A549 (cell line): ENCODE measurements around the gene SLC38A6. TPM values are rescaled to one million over a fixed set of nuclear protein-coding genes. Genes with fewer than 3 reads are reported as not detected.

Experiments used
- ATAC-seq, 2 experiments: fragments of 200-7000 bp in 1 of 2; fragments of >200 bp in 1 of 2; cut with Nextera tagmentation in 1 of 2; cut with Tn5 transposase in 1 of 2; 3 replicates each; pipeline versions ENCODE4 v1.8.0 to v1.9.1; 2018 to 2020; ENCODE audit warnings: mild to moderate bottlenecking in 1 of 2, moderate library complexity in 1 of 2
- CTCF ChIA-PET: fragments of 300-600 bp; sonication (Branson Sonifier 250); formaldehyde crosslinking; extraction: SDS; loops from one replicate; lab custom pipeline; 2021; ENCODE audit warnings: antibody characterized with exemption, inconsistent platforms; lab: Yijun Ruan, JAX
- POLR2A ChIA-PET: fragments of 350-600 bp; formaldehyde crosslinking; extraction: SDS; loops from one replicate; lab custom pipeline; 2021; ENCODE audit warnings: antibody characterized with exemption, inconsistent platforms; lab: Yijun Ruan, JAX
- DNase-seq, 2 experiments: peaks; one replicate each; pipeline versions ENCODE4 v3.0.0 to v3.0.0-alpha.2; 2011 to 2016; ENCODE audit warnings: low read depth in 1 of 2, low spot score in 1 of 2
- FAIRE-seq: peaks from 2 replicates; lab custom pipeline; 2011; peaks lifted over from hg19 to GRCh38; lab: Jason Lieb, UNC
- H3K27ac ChIP-seq, 2 experiments: fragments of >200 bp; sonication (Bioruptor Twin); formaldehyde crosslinking; 3 replicates each; pipeline ENCODE4 v1.5.1; 2016 to 2017
- H3K4me1 ChIP-seq: fragments of >200 bp; sonication (Bioruptor Twin); formaldehyde crosslinking; 3 replicates; pipeline ENCODE4 v1.6.1; 2016
- H3K4me2 ChIP-seq: fragments of >200 bp; sonication (Bioruptor Twin); formaldehyde crosslinking; 3 replicates; pipeline ENCODE4 v1.6.1; 2016
- H3K4me3 ChIP-seq: fragments of >200 bp; sonication (Bioruptor Twin); formaldehyde crosslinking; 3 replicates; pipeline ENCODE4 v1.5.1; 2016
- H3K9me3 ChIP-seq: fragments of >200 bp; sonication (Bioruptor Twin); formaldehyde crosslinking; 3 replicates; pipeline ENCODE4 v1.6.1; 2016
- BHLHE40 ChIP-seq: IDR thresholded peaks from 2 replicates; pipeline ENCODE4 v1.6.1; 2012; ENCODE audit warnings: low read depth, low read length, inconsistent platforms
- CBX8 ChIP-seq: fragments of 200-600 bp; sonication (generic); IDR thresholded peaks from 2 replicates; pipeline ENCODE4 v1.6.1; 2016
- CEBPB ChIP-seq, 2 experiments: fragments of >200 bp in 1 of 2; sonication (Bioruptor Twin) in 1 of 2; formaldehyde crosslinking in 1 of 2; IDR thresholded peaks; 2 replicates each; pipeline ENCODE4 v1.6.1; 2012 to 2016
- CHD2 ChIP-seq: fragments of 150-350 bp; IDR thresholded peaks from 2 replicates; pipeline ENCODE4 v1.6.1; 2014; ENCODE audit warnings: low read length; ENCODE audit not compliant: partially characterized antibody
- CTCF ChIP-seq: fragments of >200 bp; sonication (Bioruptor Twin); formaldehyde crosslinking; IDR thresholded peaks from 3 replicates; pipeline ENCODE4 v1.5.1; 2016
- EHMT2 ChIP-seq: fragments of 200-600 bp; sonication (generic); IDR thresholded peaks from 2 replicates; pipeline ENCODE4 v1.6.1; 2016; ENCODE audit warnings: antibody characterized with exemption, low read depth, mild to moderate bottlenecking, moderate library complexity
- ESRRA ChIP-seq: fragments of 150-350 bp; IDR thresholded peaks from 2 replicates; pipeline ENCODE4 v1.6.1; 2014; ENCODE audit warnings: mild to moderate bottlenecking, low read length, borderline replicate concordance
- FOSB ChIP-seq: fragments of 250-450 bp; sonication (Bioruptor Pico); IDR thresholded peaks from 2 replicates; pipeline ENCODE4 v1.5.0; 2020; ENCODE audit warnings: mild to moderate bottlenecking, moderate library complexity
- FOSL2 ChIP-seq, 2 experiments: fragments of 450-650 bp in 1 of 2; fragments of >200 bp in 1 of 2; sonication (Bioruptor Twin) in 1 of 2; formaldehyde crosslinking; IDR thresholded peaks; 2 replicates each; pipeline versions ENCODE4 v1.5.0 to v1.6.1; 2016 to 2020; ENCODE audit warnings: mild to moderate bottlenecking in 1 of 2, moderate library complexity in 1 of 2
- GATA3 ChIP-seq: IDR thresholded peaks from 2 replicates; pipeline ENCODE4 v1.6.1; 2012; ENCODE audit warnings: borderline replicate concordance
- JUN ChIP-seq, 2 experiments: fragments of >200 bp; sonication (Bioruptor Twin); formaldehyde crosslinking; IDR thresholded peaks; 2 replicates in 1 of 2; 3 replicates in 1 of 2; pipeline ENCODE4 v1.6.1; 2016 to 2017
- JUNB ChIP-seq: fragments of >200 bp; sonication (Bioruptor Twin); formaldehyde crosslinking; IDR thresholded peaks from 2 replicates; pipeline ENCODE4 v1.6.1; 2016
- KDM1A ChIP-seq: fragments of 200-600 bp; sonication (generic); IDR thresholded peaks from 2 replicates; pipeline ENCODE4 v1.6.1; 2016; ENCODE audit warnings: low read depth, mild to moderate bottlenecking
- KDM5A ChIP-seq: fragments of 200-600 bp; sonication (generic); IDR thresholded peaks from 2 replicates; pipeline ENCODE4 v1.6.1; 2016; ENCODE audit warnings: antibody characterized with exemption, mild to moderate bottlenecking
- MAZ ChIP-seq: fragments of 150-350 bp; IDR thresholded peaks from 2 replicates; pipeline ENCODE4 v1.6.1; 2014; ENCODE audit warnings: antibody characterized with exemption, low read depth, low read length, borderline replicate concordance
- MYC ChIP-seq: IDR thresholded peaks from 2 replicates; pipeline ENCODE4 v1.6.1; 2012; ENCODE audit warnings: mild to moderate bottlenecking, inconsistent platforms, low read length, improper control_type of control experiment, borderline replicate concordance
- NFE2L2 ChIP-seq: fragments of 150-350 bp; conservative IDR thresholded peaks from 2 replicates; pipeline ENCODE4 v1.6.1; 2014; ENCODE audit warnings: low read length
- NPAS2 ChIP-seq: fragments of 250-450 bp; sonication (Bioruptor Pico); IDR thresholded peaks from 2 replicates; pipeline ENCODE4 v1.8.0; 2022; ENCODE audit warnings: mild to moderate bottlenecking, moderate library complexity, borderline replicate concordance
- PHF8 ChIP-seq: fragments of 200-600 bp; sonication (generic); IDR thresholded peaks from 2 replicates; pipeline ENCODE4 v1.6.1; 2016; ENCODE audit warnings: low read depth, mild to moderate bottlenecking, antibody characterized with exemption, moderate library complexity, borderline replicate concordance
- POLR2A ChIP-seq: IDR thresholded peaks from 2 replicates; pipeline ENCODE4 v1.6.1; 2012; ENCODE audit warnings: mild to moderate bottlenecking, low read length
- POLR2AphosphoS2 ChIP-seq: conservative IDR thresholded peaks from 2 replicates; pipeline ENCODE4 v1.6.1; 2012; ENCODE audit warnings: low read length, improper control_type of control experiment, inconsistent platforms
- RAD21 ChIP-seq, 2 experiments: fragments of >200 bp in 1 of 2; sonication (Bioruptor Twin) in 1 of 2; formaldehyde crosslinking in 1 of 2; IDR thresholded peaks in 1 of 2; conservative IDR thresholded peaks in 1 of 2; 2 replicates in 1 of 2; 3 replicates in 1 of 2; pipeline ENCODE4 v1.6.1; 2012 to 2018; ENCODE audit warnings: inconsistent platforms in 1 of 2
- RARB ChIP-seq: fragments of 250-450 bp; sonication (Bioruptor Pico); IDR thresholded peaks from 2 replicates; pipeline ENCODE4 v1.8.0; 2021; ENCODE audit warnings: mild to moderate bottlenecking, moderate library complexity
- TFCP2L1 ChIP-seq: fragments of 250-450 bp; sonication (Bioruptor Pico); IDR thresholded peaks from 2 replicates; pipeline ENCODE4 v1.5.0; 2021; ENCODE audit warnings: mild to moderate bottlenecking
- TP53 ChIP-seq: fragments of 250-450 bp; sonication (Bioruptor Pico); IDR thresholded peaks from 2 replicates; pipeline ENCODE4 v1.5.0; 2021; ENCODE audit warnings: mild to moderate bottlenecking, moderate library complexity
- ZC3H11A ChIP-seq: fragments of 450-650 bp; IDR thresholded peaks from 2 replicates; pipeline ENCODE4 v1.6.1; 2014; ENCODE audit warnings: antibody characterized with exemption, mild to moderate bottlenecking
- ZNF302 ChIP-seq: fragments of 250-450 bp; sonication (Bioruptor Pico); IDR thresholded peaks from 2 replicates; pipeline ENCODE4 v1.9.0; 2021; ENCODE audit warnings: inconsistent platforms, mild to moderate bottlenecking, moderate library complexity
- ZSCAN20 ChIP-seq: fragments of 250-450 bp; sonication (Bioruptor Pico); IDR thresholded peaks from 2 replicates; pipeline ENCODE4 v1.8.0; 2022; ENCODE audit warnings: mild to moderate bottlenecking, moderate library complexity
- WGBS: methylation state at CpG from one replicate; pipeline ENCODE4 v1.1.6; 2017; ENCODE audit errors: missing lambda C conversion rate; 5-methylcytosine and 5-hydroxymethylcytosine counted together
- polyA minus RNA-seq: library from RNA; depleted of rRNA, polyadenylated mRNA; stranded (reverse); fragments of >200 nt; gene quantifications from 2 replicates; pipeline ENCODE4 v1.2.3, GENCODE V29; 2011; rRNA and poly(A)+ RNA removed
- polyA plus RNA-seq, 4 experiments: library from polyadenylated mRNA; depleted of rRNA in 3 of 4; stranded (reverse); fragments of >200 nt; fragmentation: RNase III in 1 of 4; extraction: RNeasy Plus Mini Kit Qiagen cat#74134 plus additional on column Dnase treatment in 1 of 4; gene quantifications; 2 replicates in 3 of 4; 3 replicates in 1 of 4; pipeline ENCODE4 v1.2.3, GENCODE V29; 2011 to 2017
- TF ChIP-seq, protein P1 (sequence below): fragments of 450-650 bp; IDR thresholded peaks from 2 replicates; pipeline ENCODE4 v1.6.1; 2014; ENCODE audit warnings: antibody characterized with exemption
- TF ChIP-seq, protein P2 (sequence below): IDR thresholded peaks from 2 replicates; pipeline ENCODE4 v1.6.1; 2012
- TF ChIP-seq, protein P3 (sequence below): fragments of 250-450 bp; sonication (Bioruptor Pico); IDR thresholded peaks from 2 replicates; pipeline ENCODE4 v1.5.0; 2020; ENCODE audit warnings: low read depth, mild to moderate bottlenecking, moderate library complexity
- TF ChIP-seq, protein P4 (sequence below): IDR thresholded peaks from 2 replicates; pipeline ENCODE4 v1.6.1; 2012; ENCODE audit warnings: low read depth, borderline replicate concordance
- TF ChIP-seq, protein P5 (sequence below): fragments of >200 bp; sonication (Bioruptor Twin); formaldehyde crosslinking; IDR thresholded peaks from 3 replicates; pipeline ENCODE4 v1.6.1; 2016

Gene SLC38A6
- polyA plus RNA-seq (2011; rRNA removed) (31.4 and 37.8 TPM in 2 replicates), polyA plus RNA-seq (2017; fragmentation: RNase III; extraction: RNeasy Plus Mini Kit Qiagen cat#74134 plus additional on column Dnase treatment) (27.8 to 33.3 TPM (median 28.9 TPM) in 3 replicates), polyA minus RNA-seq (25.8 and 26.1 TPM in 2 replicates)
- 11.4 and 11.7 TPM in 2 replicates for polyA plus RNA-seq (2012; cell fraction: cytosol; rRNA removed)
- polyA plus RNA-seq (2012; cell fraction: nucleus; rRNA removed): 9.6 and 13.4 TPM in 2 replicates

GRCh38 chr14:60980811-60981632 lies at the start of gene SLC38A6, which contains the start of gene TRMT5:
Gene SLC38A6 (plus strand): TSS chr14:60981245. CDS start chr14:60981278, 33 bp downstream.
Gene TRMT5 (minus strand): TSS chr14:60981079. CDS start chr14:60980973, 106 bp downstream.
- Histone ChIP-seq H3K4me1 (peaks cover 42% of the 10 kb centered on the region), H3K27ac (peak within 1 kb of the TSS; percentile 80 to 95), H3K9me3 (no peaks in the 10 kb centered on the region), H3K4me3 (peak within 1 kb of the TSS; percentile 70), H3K4me2 (peak within 1 kb of the TSS; percentile 93)
- ChIA-PET CTCF (interaction anchor here (0.5 to 2.8 kb wide), 11 partner anchors 11 to 581 kb away, joined by 3 to 17 read pairs (median 4); no protein-coding TSS in a partner anchor), POLR2A (interaction anchor here (1.0 to 1.8 kb wide), 9 partner anchors 9 to 331 kb away, joined by 3 to 12 read pairs (median 4); partner anchors contain the start of gene SIX1)
- WGBS: 2% methylated on average over 32 of the region's 59 CpGs
- ATAC-seq (peak; percentile 98), FAIRE-seq (no peak), DNase-seq (peak; percentile 87 to 96)
- TF ChIP-seq BHLHE40 (no peak), POLR2A (peak; percentile 62), NFE2L2 (no peak), KDM5A (peak; percentile 30; the same call in 1 of the 2 replicates), FOSL2 (IDR thresholded peaks at IDR 0.05) (no peak), FOSL2 (CRISPR knock-in tag; IDR thresholded peaks at IDR 0.05) (peak; percentile 73), KDM1A (no peak), GATA3 (peak; percentile 29; the same call in 1 of the 2 replicates), MYC (peak; percentile 96), ZNF302 (no peak), TP53 (0 out of 2 replicates have a peak, but pooled peaks have one; percentile 47), CBX8 (no peak), CHD2 (peak; percentile 13), RAD21 (conservative IDR thresholded peaks at IDR 0.05 in 1 of 2, IDR thresholded peaks at IDR 0.05 in 1 of 2) (peak in 1 of 2 experiments; percentile 17; a peak in 1 of 5 replicates), EHMT2 (no peak), RARB (CRISPR knock-in tag) (no peak), JUN (IDR thresholded peaks at IDR 0.05) (peak; percentile 77 to 83; a peak in 4 of 5 replicates), ZC3H11A (no peak), ZSCAN20 (CRISPR knock-in tag) (no peak), CEBPB (IDR thresholded peaks at IDR 0.05) (no peak), FOSB (CRISPR knock-in tag) (no peak), NPAS2 (CRISPR knock-in tag) (no peak), PHF8 (peak; percentile 68; the same call in 1 of the 2 replicates), POLR2AphosphoS2 (no peak), TFCP2L1 (CRISPR knock-in tag) (no peak), MAZ (no peak), ESRRA (no peak), CTCF (no peak), JUNB (no peak)
- TF ChIP-seq, protein P1, sequence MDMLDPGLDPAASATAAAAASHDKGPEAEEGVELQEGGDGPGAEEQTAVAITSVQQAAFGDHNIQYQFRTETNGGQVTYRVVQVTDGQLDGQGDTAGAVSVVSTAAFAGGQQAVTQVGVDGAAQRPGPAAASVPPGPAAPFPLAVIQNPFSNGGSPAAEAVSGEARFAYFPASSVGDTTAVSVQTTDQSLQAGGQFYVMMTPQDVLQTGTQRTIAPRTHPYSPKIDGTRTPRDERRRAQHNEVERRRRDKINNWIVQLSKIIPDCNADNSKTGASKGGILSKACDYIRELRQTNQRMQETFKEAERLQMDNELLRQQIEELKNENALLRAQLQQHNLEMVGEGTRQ: no peak
- TF ChIP-seq, protein P2, sequence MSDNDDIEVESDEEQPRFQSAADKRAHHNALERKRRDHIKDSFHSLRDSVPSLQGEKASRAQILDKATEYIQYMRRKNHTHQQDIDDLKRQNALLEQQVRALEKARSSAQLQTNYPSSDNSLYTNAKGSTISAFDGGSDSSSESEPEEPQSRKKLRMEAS: peak; percentile 95
- TF ChIP-seq, protein P3, sequence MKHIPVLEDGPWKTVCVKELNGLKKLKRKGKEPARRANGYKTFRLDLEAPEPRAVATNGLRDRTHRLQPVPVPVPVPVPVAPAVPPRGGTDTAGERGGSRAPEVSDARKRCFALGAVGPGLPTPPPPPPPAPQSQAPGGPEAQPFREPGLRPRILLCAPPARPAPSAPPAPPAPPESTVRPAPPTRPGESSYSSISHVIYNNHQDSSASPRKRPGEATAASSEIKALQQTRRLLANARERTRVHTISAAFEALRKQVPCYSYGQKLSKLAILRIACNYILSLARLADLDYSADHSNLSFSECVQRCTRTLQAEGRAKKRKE (CRISPR knock-in tag): no peak
- TF ChIP-seq, protein P4, sequence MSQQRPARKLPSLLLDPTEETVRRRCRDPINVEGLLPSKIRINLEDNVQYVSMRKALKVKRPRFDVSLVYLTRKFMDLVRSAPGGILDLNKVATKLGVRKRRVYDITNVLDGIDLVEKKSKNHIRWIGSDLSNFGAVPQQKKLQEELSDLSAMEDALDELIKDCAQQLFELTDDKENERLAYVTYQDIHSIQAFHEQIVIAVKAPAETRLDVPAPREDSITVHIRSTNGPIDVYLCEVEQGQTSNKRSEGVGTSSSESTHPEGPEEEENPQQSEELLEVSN: peak; percentile 79
- TF ChIP-seq, protein P5, sequence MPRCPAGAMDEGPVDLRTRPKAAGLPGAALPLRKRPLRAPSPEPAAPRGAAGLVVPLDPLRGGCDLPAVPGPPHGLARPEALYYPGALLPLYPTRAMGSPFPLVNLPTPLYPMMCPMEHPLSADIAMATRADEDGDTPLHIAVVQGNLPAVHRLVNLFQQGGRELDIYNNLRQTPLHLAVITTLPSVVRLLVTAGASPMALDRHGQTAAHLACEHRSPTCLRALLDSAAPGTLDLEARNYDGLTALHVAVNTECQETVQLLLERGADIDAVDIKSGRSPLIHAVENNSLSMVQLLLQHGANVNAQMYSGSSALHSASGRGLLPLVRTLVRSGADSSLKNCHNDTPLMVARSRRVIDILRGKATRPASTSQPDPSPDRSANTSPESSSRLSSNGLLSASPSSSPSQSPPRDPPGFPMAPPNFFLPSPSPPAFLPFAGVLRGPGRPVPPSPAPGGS: peak; percentile 74; the same call in 2 of the 3 replicates
